HG02763 (cell line): Measurements from ENCODE around the gene HMBS.
"Not testable (repeated sequence)": the region's sequence is repeated elsewhere in the genome, so short reads cannot be mapped to it uniquely, and the experiment has no call there.

Experiments
- ATAC-seq: cut with Tn5 transposase; IDR thresholded peaks from one replicate; pipeline ENCODE4 v1.9.1; 2021; ENCODE audit warnings: mild to moderate bottlenecking, moderate library complexity; ENCODE audit not compliant: unreplicated experiment

Gene HMBS

DNA sequence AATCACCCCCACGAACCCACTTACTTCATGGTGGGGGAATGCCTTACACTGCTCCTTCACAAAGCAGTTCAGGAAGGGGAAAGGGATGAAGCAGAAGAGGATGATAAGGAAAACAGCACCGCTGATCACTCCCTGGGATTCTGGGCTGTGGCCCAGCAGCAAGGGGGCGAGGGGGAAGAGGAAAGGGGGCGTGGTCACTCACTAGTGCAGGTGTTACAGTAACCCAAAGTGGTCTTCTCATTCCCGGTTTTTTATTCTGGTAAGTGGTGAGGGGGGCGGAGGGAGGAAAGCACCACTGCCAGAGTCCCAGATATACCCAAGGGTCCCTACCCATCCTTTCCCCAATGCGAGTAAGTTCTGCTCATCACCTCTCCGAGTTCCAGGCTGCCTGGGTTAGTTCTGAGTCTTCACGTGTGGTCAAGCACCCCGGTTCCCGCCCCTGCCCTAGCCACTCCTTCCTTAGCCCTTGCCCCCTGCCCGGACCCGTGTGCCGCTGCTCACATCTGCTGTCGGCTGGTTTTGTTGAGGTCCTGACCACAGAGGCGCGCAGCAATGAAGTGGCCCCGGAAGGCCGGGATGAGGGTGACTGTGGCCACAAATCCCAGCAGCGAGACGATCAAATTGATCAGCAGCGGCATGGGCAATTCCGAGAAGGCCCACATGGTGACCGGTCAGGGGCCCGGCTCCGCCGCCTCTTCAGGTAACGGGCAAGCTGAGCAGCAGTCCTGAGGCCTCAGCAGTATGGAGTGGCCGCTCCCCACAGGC, 16.5 kb downstream of the HMBS start:
- peak; percentile 23 for ATAC-seq

DNA sequence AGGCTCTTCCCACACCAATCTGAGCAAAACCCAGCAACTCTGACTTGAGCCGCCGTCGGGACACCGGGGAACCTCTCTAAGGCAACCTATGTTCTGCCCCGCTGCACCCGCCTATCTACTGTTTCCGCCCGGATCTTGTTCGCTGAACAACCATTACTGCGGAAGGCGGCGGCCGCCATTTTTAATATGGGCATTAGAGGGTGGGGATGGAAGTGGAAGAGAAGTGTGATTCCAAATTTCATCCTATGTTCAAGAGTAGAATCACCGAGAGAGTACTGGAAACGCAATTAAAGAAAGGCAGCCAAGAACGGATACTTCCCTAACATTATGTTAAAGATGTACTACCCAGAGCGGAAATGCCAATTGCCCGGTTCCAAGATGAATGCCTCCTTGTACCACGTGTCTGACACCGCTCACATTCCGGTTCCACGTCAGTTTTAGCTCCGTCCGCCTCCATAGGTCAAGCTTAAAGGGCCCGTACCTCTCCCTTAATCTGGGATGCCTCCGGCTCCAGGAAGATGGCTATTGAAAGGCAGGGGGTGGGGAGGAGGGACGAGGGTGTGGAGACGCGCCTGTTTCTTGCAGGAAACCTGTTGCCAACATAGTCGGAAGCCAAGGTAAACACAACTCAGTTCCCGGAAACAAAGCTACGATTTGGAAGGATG, 17.2 kb downstream of the HMBS start, which contains the start of gene DPAGT1:
TSS of gene DPAGT1 (minus strand) at position 95 of the 665 bp plus-strand sequence. CDS start 198 bp downstream, outside the sequence.
- ATAC-seq, result peak; percentile 84

DNA sequence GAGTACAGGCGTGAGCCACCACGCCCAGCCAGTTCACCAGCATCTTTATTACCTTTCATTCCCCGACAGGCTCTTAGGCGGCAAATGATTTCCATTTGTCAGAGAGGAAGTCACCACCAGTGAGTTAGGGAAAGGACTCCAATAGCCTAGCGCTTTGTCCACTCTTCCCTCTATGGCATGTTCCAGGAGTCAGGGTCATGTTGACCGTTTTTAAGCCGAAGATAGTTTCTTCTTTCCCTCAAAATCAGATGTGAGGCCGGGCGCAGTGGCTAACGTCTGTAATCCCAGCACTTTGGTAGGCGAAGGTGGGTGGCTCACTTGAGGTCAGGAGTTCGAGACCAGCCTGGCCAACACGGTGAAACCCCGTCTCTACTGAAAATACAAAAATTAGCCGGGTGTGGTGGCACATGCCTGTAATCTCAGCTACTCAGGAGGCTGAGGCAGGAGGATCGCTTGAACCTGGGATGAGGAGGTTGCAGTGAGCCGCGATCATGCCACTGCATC, 18.5 kb downstream of the HMBS start:
- ATAC-seq, result not testable (repeated sequence)

DNA sequence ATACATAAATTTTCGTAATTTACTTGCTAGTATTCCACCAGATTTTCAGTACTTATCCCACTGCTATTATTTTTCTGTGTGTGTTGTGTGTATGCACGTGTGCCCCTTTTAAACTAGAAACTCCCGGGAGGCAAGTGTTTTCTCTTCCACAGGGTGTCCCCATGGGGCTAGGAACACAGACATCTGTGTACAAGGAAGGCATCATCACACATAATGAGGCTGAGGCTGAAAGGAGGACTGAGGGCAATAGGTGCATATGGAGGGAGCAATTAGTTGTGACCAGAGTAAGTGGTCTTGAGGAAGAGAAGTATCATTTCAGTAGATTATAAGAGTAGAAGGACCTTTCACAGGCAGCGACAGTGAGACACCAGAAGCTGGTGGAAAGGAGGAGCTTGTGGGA, 19.1 kb downstream of the HMBS start:
- ATAC-seq, result no peak

DNA sequence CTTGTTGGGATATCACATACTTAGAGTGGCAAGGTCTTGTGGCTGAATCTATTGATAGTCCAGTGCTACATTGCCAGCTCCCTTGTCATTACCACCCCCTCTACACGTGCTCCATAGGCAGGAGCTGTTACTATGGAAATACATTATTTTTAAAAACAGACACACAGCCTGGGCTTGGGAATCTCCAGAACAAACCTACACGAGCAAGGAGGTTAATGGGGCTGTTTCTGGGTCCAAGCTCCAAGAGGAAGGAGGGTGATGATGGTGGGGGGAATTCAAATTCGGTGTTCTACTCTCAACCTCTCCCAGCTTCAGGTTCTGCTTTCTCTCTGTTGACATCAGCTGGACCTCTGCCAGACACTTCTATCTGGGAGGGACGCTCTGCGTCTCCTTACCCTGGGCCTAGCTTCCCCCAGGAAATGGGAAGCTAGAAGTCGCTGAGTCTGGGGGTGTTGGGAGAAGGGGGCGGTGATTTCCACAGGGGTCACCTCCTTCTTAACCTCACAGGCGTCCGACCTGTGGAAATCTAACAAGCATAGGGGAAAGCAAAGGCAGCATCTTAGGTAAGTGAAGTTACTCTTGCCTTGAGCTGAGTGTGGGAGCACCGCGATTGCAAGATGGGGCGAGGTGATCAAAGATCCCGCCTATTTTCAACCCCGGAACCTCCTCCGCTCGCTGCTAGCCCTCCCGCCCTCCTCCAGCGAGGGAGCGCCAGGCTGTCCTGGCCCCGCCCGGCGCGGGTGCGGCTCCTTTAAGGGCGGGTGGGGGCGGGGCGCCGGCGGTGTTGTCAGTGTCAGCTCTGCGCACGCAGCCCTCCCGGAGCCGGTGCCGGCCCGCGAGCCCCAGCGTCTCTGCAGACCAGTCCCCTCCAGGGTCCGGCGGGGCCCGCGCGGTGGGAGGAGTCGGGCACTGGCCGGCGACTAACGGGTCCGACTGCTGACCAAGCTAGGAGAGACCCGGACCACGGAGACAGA, 22.2 kb downstream of the HMBS start, which contains the start of gene C2CD2L:
TSS of gene C2CD2L (plus strand) at position 781 of the 974 bp plus-strand sequence. CDS start 398 bp downstream, outside the sequence.
- peak; percentile 72 for ATAC-seq

DNA sequence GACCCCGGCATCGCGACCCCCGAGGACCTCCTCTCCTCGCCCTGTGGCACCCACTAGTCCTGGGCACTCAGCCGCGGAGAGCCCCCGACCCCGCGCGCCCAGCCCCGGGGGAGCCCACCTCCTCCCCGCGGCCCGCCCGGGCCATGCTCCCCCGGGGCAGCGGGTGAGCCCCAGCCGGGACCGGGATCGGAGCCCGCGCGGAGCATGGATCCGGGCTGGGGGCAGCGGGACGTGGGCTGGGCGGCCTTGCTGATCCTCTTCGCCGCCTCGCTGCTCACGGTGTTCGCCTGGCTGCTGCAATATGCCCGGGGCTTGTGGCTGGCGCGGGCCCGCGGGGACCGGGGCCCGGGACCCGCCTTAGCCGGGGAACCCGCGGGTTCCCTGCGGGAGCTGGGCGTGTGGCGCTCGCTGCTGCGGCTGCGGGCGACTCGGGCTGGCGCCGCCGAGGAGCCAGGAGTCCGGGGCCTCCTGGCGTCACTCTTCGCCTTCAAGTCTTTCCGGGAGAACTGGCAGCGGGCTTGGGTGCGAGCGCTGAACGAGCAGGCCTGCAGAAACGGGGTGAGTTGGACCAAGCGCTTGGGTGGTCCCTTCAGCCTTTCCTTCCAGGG, 23.0 kb downstream of the HMBS start:
- peak; percentile 23 for ATAC-seq

DNA sequence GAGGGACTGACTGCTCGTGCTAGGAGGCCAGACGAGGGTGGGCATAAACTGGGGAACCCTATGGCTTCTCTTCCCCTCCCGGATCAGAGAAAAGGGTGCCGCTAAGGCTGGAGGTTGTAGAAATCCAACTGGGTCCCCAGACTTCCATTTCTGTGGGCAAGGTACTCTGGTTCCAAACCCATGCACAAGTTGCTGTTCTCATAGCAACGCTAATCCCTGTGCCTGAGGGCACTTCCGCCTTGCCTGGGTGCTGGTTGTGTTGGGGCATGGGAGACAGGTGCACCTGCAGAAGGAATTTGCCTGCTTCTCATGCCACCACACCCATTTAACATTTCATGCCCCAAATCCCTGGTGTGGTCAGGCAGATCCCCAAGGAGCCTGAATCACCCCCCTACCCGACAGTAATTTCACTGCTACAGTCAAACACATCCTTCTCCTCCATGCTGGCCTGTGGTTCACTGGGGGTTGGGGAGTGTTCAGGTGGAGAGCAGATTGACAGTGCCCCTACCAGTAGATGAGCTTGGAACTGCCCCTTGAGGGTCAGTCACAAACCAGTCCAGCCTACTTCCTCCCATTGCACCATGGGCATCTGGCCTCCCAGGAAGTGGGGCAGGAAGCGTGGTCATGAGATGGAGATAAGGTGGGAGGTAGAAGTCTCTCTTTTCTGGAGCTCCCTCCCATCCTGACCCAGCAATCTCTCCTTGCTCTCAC, 23.6 kb downstream of the HMBS start:
- no peak for ATAC-seq

DNA sequence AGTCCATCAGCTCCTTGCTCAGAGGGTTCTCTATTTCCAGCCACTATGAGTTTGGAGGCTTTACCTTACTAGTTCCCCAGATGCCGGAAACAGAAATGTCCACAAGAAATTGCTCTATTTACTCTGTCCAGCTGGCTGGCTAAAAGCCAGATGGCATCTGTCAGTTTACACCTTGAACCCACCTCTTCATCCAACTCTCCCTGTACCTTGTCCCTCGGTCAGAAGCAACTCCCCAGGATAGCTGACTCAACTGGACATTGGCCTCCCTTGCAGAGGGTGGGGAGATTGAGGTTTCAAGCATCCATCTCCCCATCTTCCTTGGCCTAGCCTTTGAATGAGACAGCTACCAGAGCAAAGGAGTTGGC, 24.2 kb downstream of the HMBS start:
- no peak for ATAC-seq

DNA sequence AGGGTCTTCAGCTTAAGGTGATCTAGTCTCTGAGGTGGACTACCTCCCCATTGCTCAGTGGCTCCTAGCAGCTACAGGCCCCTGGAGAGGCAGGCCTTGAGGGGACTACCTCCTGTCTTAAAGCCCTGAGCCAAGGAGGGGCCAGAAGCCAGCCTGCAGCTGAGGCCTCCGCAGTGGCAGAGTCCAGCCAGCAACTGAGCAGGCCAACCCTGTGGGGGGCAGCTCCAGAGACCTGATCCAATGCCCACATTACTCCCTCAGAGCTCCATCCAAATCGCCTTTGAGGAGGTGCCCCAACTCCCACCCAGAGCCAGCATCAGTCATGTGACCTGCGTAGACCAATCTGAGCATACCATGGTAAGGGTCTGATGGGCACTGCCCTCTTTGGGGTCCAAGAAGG, 25.2 kb downstream of the HMBS start:
- ATAC-seq, result no peak

DNA sequence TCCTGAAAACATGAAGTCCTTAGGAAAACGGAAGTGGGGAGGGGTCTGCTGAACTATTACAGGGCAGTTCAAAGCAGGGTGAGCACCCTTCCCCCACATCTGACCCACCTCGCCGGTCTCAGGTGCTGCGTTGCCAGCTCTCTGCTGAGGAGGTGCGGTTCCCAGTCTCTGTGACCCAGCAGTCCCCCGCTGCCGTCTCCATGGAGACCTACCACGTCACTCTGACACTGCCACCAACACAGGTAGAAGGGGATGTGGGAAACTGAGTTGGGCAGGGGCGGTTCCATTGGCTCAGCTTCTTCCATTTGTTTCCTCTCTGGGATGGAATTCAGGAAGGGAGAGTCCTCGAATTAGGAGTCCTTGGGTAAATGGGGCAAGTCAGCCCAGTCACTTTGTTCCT, 25.8 kb downstream of the HMBS start:
- ATAC-seq, result no peak

DNA sequence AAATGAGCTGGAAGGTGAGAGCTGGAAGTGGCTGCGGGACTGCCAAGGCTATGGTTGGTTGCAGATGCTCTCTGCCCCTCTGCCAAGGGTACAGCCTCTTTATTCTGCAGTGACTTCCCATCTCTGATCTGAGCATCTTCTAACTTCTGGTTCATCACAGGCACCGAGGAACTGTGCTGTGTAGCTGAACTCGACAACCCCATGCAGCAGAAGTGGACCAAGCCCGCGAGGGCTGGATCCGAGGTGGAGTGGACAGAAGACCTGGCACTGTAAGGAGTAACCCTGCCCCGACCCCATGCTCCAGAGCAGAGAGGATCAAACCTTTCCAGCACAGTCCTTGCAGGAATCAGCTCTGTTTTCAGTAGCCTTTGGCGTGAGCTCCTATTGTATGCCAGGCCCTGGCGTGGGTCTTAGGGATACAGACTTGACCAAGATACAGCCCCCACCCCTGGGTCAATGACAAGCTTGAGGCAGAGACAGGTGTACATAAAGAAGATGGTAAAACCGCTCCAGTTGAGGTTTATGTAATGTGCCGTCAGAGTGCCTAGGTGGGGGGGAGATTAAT, 26.8 kb downstream of the HMBS start:
- no peak for ATAC-seq

DNA sequence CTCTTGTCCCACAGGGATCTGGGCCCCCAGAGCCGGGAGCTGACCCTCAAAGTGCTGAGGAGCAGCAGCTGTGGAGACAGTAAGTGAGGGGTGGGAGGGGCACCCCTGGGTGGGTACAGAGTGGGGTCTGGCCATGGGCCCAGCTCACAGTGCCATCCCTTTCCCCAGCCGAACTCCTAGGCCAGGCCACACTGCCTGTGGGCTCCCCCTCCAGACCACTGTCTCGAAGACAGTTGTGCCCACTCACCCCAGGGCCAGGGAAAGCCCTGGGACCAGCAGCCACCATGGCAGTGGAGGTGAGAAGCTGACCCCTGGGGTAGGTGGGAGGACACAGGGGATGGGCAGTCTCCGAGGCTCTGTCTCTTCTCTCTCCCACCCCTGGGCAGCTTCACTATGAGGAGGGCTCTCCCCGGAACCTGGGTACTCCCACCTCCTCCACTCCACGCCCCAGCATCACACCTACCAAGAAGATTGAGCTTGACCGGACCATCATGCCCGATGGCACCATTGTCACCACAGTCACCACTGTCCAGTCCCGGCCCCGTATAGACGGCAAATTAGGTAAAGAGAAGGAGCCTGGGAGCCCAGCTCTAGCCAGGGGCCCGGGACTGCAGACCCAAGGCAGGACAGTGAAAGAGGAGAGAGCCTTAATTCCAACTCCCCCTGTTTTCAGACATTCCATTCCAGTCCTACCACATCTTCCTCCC, 27.8 kb downstream of the HMBS start:
- ATAC-seq, result no peak

DNA sequence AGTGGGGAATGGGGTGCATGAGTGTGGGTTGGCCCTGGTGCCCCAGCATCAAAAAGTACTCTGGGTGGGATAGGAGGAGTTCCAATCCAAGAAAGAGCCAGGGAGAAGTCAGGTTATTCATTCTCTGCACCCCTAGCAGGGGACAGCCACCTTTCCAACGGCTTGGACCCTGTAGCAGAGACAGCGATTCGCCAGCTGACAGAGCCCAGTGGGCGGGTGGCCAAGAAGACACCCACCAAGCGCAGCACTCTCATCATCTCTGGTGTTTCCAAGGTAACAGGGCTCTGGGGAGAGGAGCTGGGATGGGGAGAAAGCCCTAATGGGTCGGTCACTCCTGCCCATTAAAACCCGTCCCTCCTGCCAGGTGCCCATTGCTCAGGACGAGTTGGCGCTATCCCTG, 29.0 kb downstream of the HMBS start:
- ATAC-seq, result no peak

DNA sequence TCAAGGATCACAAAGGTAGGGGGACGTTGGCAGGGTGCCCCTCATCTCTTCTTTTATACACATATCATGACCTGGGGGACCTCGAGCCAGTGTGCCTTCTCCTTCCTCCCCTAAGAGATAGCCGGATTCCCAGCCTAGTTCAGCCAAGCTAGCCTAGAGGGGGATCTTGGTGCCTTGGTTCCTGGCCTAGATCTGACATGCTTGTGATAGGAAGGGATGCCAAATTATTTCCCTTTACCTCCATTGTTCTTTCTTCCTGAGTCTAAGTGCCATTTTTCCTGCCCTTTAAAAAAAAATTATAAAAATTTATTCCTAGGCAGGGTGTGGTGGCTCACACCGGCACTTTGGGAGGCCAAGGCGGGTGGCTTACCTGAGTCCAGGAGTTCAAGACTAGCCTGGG, 29.7 kb downstream of the HMBS start:
- no peak for ATAC-seq

DNA sequence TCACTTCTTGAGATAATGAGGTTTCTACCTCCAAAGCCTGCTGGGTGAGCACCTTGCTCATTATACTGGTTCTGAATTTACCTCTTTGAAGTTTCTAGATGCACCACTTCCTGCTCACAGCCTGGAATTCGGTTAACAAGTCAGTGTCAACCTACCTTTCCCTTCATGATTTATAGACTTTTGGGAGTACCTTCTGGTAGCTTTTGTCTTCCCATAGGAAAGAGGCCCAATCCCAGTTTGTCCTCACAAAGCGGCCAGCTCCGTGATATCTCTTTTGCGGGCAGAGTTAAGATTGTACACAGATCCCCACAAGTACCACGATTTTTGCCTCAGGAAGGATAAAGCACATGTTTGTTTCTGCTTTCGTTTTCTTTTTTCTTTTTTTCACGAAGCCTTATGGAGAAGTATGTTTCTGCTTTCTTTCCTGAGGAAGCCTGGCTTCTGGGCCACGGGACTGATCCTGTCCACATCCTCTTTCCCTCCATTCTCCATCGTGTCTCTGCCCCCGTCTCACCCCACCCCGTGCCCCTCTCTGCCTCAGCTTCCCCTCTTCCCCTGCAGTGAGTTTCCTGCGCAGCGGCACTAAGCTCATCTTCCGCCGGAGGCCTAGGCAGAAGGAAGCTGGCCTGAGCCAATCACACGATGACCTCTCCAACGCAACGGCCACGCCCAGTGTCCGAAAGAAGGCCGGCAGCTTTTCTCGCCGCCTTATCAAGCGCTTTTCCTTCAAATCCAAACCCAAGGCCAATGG, 31.0 kb downstream of the HMBS start:
- ATAC-seq, result no peak

DNA sequence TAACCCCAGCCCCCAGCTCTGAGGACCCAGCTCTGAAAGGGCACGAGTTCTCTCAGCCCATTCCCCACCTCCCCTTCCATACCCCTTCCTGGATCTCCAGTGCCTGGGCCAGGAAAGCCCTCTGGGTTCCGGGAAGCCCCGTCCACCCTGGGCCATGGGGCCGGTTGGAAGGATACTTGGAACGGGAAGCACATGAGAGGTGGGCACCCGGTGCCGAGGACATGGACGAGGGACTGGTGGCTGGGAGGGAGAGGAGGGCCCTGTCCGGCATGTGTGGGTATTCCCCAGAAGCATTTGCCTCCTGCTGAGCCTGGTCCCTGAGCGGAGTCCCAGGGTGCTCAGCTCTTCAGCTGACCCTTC, 31.5 kb downstream of the HMBS start:
- ATAC-seq, result no peak

DNA sequence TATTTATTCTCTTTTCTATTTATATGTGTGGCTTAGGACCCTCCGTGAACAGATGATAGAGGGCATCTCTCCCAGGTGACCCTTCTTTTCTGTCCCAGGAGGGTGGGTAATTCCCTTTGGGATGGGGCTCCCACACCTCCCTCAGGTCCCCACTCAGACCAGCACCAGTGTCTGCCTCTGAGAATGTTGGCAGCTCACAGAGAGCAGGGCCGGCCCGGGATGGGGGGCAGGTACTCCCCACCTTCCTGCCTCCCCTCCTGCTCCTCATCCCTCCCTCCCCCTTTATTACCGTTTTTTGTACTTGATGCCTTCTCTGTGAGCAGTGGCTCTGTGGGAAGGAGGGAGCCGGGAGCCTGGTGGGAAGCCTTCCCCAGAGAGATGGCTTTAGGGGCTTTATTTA, 31.9 kb downstream of the HMBS start:
- no peak for ATAC-seq

DNA sequence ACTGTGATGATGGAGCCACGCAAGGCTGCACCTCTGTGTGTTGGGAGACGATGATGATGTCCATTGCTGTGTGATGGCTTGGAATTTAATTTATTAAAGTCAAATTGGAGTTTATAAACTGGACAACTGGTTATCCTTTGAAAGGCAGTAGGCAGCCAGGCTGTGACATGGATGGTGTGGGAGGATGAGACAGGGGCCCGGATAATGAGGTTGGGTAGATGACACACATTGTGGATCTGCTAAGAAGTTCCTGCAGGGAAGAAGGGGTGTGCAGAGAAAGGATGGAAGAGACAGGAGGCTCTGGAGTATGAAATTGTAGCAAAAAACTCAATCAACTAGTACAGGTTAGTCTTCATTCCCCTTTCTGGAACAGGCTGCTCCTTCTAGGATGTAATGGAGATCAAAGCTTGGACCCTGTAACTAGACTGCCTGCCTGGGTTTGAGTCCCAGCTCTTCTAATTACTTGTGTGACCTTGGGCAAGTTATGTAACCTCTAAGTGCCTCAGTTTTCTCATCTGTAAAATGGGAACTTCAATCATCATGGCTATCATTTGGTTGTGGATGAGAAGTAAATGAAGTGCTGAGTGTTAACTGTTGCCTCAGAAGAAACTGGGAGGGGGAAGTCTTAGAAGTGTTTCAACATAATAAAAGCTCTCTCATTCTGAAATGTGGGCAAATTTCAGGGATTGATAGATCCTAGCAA, 32.5 kb downstream of the HMBS start:
- no peak for ATAC-seq
